Right lobe of liver (tissue), 6 donors: ENCODE data around the gene CCDC197. TPM values are rescaled to one million over a fixed set of nuclear protein-coding genes. Genes with fewer than 3 reads are reported as not detected.

Experiments
- ATAC-seq, 4 donors: fragments of 200-7000 bp; cut with Tn5 transposase; one replicate each; pipeline ENCODE4 v1.9.1; 2020; ENCODE audit warnings: mild to moderate bottlenecking in 4 of 4, moderate library complexity in 4 of 4
- DNase-seq, 3 donors: peaks; one replicate each; pipeline ENCODE4 v3.0.0-alpha.2; 2020
- H3K27ac ChIP-seq, 3 donors: fragments of 200-600 bp; one replicate each; pipeline ENCODE4 v1.8.0; 2022
- H3K27me3 ChIP-seq, 2 donors: fragments of 200-600 bp; one replicate each; pipeline ENCODE4 v1.8.0; 2022
- H3K36me3 ChIP-seq, 4 donors: fragments of 200-600 bp; sonication (generic) in 1 of 4; one replicate each; pipeline versions ENCODE4 v1.5.1 to v1.8.0; 2017 to 2022; ENCODE audit warnings: control low read depth in 1 of 4
- H3K4me1 ChIP-seq, 4 donors: fragments of 200-600 bp; sonication (generic) in 1 of 4; one replicate each; pipeline versions ENCODE4 v1.5.1 to v1.8.0; 2017 to 2022; ENCODE audit warnings: control low read depth in 1 of 4
- H3K4me3 ChIP-seq, 3 donors: fragments of 200-600 bp; one replicate each; pipeline ENCODE4 v1.8.0; 2022
- H3K9me3 ChIP-seq, 4 donors: fragments of 200-600 bp; sonication (generic) in 1 of 4; one replicate each; pipeline versions ENCODE4 v1.5.1 to v1.8.0; 2017 to 2022; ENCODE audit warnings: control low read depth in 1 of 4
- CTCF ChIP-seq, 4 donors: fragments of 200-600 bp in 3 of 4; fragments of 450-650 bp in 1 of 4; IDR thresholded peaks; one replicate each; pipeline versions ENCODE4 v1.5.1 to v1.8.0; 2016 to 2022; ENCODE audit warnings: antibody characterized with exemption in 4 of 4, mild to moderate bottlenecking in 2 of 4
- POLR2A ChIP-seq: fragments of 450-650 bp; IDR thresholded peaks from one replicate; pipeline ENCODE4 v1.6.1; 2017; ENCODE audit warnings: antibody characterized with exemption, mild to moderate bottlenecking
- WGBS: methylation state at CpG from one replicate; pipeline ENCODE4 v1.1.6; 2018; ENCODE audit warnings: low coverage, low lambda C conversion rate; ENCODE audit not compliant: insufficient coverage; ENCODE audit errors: missing lambda C conversion rate; 5-methylcytosine and 5-hydroxymethylcytosine counted together
- intact Hi-C, 2 donors: fragments of 100-400 bp; cut with DNase I; formaldehyde crosslinking; loops; one replicate each; pipeline versions ENCODE4 v1.11.2 to v1.14.1; 2022
- total RNA-seq, 6 experiments: library from RNA; depleted of rRNA in 2 of 6; stranded (reverse); fragments of >200 nt in 2 of 6; fragmentation: NEBNext Ultra II Directional in 3 of 6; extraction: Animal tissue kit (Norgen Biotek cat#: 25700) in 3 of 6; gene quantifications; one replicate each; pipeline versions ENCODE4 v1.1.0 to v1.2.4, GENCODE V29; 2016 to 2023
- donor health status: DM: no; HTN: yes; CAD: no.
- donor health status: DM: no; HTN: no; CAD: no.
- donor health status: DM: no; HTN: no; CAD: no.
- donor health status: DM: no; HTN: yes; CAD: no.
- donor health status: DM: no; HTN: yes; CAD: no.

CCDC197 gene
- total RNA-seq, 6 experiments from 2014 or later: not detected

GRCh38 chr14:94031883-94032279, 34.8 kb downstream of the CCDC197 start:
- intact Hi-C loops: no loop called here
- ATAC-seq (no peak), DNase-seq (peak in 1 of 3 donors; percentile 27)
- 88% methylated on average over 4 of the region's 7 CpGs for WGBS
- Histone ChIP-seq H3K4me3 (no peak overlapping the region), H3K27me3 (no peaks in the 10 kb centered on the region), H3K27ac (no peak overlapping the region), H3K9me3 (no peaks in the 10 kb centered on the region), H3K36me3 (no peaks in the 10 kb centered on the region), H3K4me1 (peaks cover 0 to 9% (median 0%) of the 10 kb centered on the region in 4 donors)
- TF ChIP-seq CTCF (IDR thresholded peaks at IDR 0.05) (no peak), POLR2A (no peak)

GRCh38 chr14:94034886-94035285, 37.8 kb downstream of the CCDC197 start:
- ATAC-seq (no peak), DNase-seq (peak in 1 of 3 donors; percentile 23)
- no peaks in the 10 kb centered on the region for H3K36me3 ChIP-seq
- no peak overlapping the region for H3K4me3 ChIP-seq
- no peaks in the 10 kb centered on the region for H3K9me3 ChIP-seq
- intact Hi-C loops: no loop called here
- H3K27me3 ChIP-seq: no peaks in the 10 kb centered on the region
- WGBS: 92% methylated on average over 2 of the region's 3 CpGs
- TF ChIP-seq POLR2A: no peak
- no peak for TF ChIP-seq CTCF (IDR thresholded peaks at IDR 0.05)
- no peaks in the 10 kb centered on the region for H3K4me1 ChIP-seq
- H3K27ac ChIP-seq: no peak overlapping the region

GRCh38 chr14:94036313-94037167, 39.4 kb downstream of the CCDC197 start:
- WGBS: 8% methylated on average over 9 of the region's 12 CpGs
- H3K4me3 ChIP-seq: no peak overlapping the region
- TF ChIP-seq POLR2A: no peak
- peak; percentile 82 to 87 (median 85) for TF ChIP-seq CTCF (IDR thresholded peaks at IDR 0.05)
- no peaks in the 10 kb centered on the region for H3K27me3 ChIP-seq
- H3K36me3 ChIP-seq: no peaks in the 10 kb centered on the region
- ATAC-seq: peak; percentile 95 to 99 (median 98)
- H3K27ac ChIP-seq: no peak overlapping the region
- peak; percentile 73 to 78 (median 73) for DNase-seq
- intact Hi-C loops: no loop called here
- H3K4me1 ChIP-seq: peaks cover 0 to under 1% (median 0%) of the 10 kb centered on the region in 4 donors
- no peaks in the 10 kb centered on the region for H3K9me3 ChIP-seq

GRCh38 chr14:94037954-94038353, 40.9 kb downstream of the CCDC197 start:
- intact Hi-C loops: no loop called here
- H3K27me3 ChIP-seq: no peaks in the 10 kb centered on the region
- H3K4me3 ChIP-seq: no peak overlapping the region
- WGBS: 100% methylated on average over 1 of the region's 9 CpGs
- H3K27ac ChIP-seq: no peak overlapping the region
- ATAC-seq (no peak), DNase-seq (no peak)
- H3K9me3 ChIP-seq: no peaks in the 10 kb centered on the region
- TF ChIP-seq CTCF (IDR thresholded peaks at IDR 0.05): no peak
- no peak for TF ChIP-seq POLR2A
- peaks cover 0 to 8% (median 0%) of the 10 kb centered on the region in 4 donors for H3K4me1 ChIP-seq
- no peaks in the 10 kb centered on the region for H3K36me3 ChIP-seq
